ENCODE data around the gene LPIN1. TPM values are rescaled to one million over a fixed set of nuclear protein-coding genes. Genes with fewer than 3 reads are reported as not detected.

The LPIN1 gene
- total and polyA plus RNA-seq, 2 of the 13 experiments (the other 11 are each of a cell fraction or from before 2014, with no cell fraction given): 9.7 to 19.4 TPM

DNA sequence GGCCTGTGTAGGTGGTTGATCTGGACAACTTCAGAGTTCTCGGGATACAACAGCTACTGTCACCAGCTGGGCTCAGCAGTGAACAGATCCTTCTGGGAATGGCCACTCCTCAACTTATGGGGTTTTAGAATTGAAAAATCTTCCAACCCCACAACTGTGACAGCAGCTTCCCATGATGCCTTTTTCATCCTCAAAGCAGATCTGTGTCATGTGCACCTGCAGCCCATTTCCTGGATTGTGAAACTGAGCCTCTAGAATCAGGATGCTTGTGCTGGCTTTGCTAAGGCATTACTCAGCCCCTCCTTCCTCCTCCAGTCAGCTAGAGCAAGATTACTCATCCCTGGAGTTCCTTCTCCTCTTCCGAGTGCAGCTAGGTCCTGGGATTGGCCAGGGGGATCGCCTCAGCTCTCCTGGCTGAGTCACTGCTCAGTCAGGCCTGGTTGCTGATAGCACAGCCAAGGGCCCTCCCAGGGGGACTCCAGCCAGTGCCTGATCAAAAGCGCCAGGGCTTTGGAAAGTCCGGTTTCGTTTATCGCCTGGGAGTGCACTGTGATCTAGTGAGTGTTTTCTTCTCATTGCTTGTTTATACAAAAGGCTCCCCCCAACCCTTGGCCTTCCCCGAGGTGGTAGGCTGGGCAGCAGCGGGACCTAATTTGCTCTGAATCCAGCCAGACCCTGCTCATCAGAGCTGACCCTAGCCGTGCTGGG is 2.4 kb upstream of the LPIN1 start (continued):
- TF ChIP-seq HNF4G (IDR thresholded peaks at IDR 0.05; ENCODE audit: borderline replicate concordance, low read depth, low read length) (peak; percentile 55; the same call in 1 of the 2 replicates), HNF4G (CRISPR knock-in tag; IDR thresholded peaks at IDR 0.05; ENCODE audit: borderline replicate concordance, low read depth) (no peak), ZNF10 (CRISPR knock-in tag; IDR thresholded peaks at IDR 0.05; ENCODE audit: borderline replicate concordance, low read depth) (no peak), ZNF781 (CRISPR knock-in tag; IDR thresholded peaks at IDR 0.05; ENCODE audit: borderline replicate concordance, not compliant biosample characterization) (peak; percentile 23), MEIS2 (CRISPR knock-in tag; IDR thresholded peaks at IDR 0.05) (peak; percentile 83; the same call in 1 of the 2 replicates), ZNF205 (CRISPR knock-in tag; IDR thresholded peaks at IDR 0.05) (peak; percentile 87), RBM39 (IDR thresholded peaks at IDR 0.05; ENCODE audit: low read depth, low read length, poor library complexity, severe bottlenecking) (peak; percentile 70), ZNF317 (CRISPR knock-in tag; IDR thresholded peaks at IDR 0.05) (0 out of 2 replicates have a peak, but pooled peaks have one; percentile 53), ZSCAN9 (CRISPR knock-in tag; IDR thresholded peaks at IDR 0.05; ENCODE audit: borderline replicate concordance) (peak; percentile 80; the same call in 1 of the 2 replicates), ZNF337 (CRISPR knock-in tag; IDR thresholded peaks at IDR 0.05; ENCODE audit: borderline replicate concordance, low read depth) (0 out of 2 replicates have a peak, but pooled peaks have one; percentile 16), SRSF1 (optimal IDR thresholded peaks at IDR 0.05; ENCODE audit: low read depth, low read length) (no peak)
- TF ChIP-seq, protein P1, sequence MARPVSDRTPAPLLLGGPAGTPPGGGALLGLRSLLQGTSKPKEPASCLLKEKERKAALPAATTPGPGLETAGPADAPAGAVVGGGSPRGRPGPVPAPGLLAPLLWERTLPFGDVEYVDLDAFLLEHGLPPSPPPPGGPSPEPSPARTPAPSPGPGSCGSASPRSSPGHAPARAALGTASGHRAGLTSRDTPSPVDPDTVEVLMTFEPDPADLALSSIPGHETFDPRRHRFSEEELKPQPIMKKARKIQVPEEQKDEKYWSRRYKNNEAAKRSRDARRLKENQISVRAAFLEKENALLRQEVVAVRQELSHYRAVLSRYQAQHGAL (CRISPR knock-in tag; IDR thresholded peaks at IDR 0.05; ENCODE audit: not compliant biosample characterization): no peak
- TF ChIP-seq, protein P2, sequence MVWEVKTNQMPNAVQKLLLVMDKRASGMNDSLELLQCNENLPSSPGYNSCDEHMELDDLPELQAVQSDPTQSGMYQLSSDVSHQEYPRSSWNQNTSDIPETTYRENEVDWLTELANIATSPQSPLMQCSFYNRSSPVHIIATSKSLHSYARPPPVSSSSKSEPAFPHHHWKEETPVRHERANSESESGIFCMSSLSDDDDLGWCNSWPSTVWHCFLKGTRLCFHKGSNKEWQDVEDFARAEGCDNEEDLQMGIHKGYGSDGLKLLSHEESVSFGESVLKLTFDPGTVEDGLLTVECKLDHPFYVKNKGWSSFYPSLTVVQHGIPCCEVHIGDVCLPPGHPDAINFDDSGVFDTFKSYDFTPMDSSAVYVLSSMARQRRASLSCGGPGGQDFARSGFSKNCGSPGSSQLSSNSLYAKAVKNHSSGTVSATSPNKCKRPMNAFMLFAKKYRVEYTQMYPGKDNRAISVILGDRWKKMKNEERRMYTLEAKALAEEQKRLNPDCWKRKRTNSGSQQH (CRISPR knock-in tag; IDR thresholded peaks at IDR 0.05; ENCODE audit: low read depth): peak; percentile 84
- TF ChIP-seq, protein P3, sequence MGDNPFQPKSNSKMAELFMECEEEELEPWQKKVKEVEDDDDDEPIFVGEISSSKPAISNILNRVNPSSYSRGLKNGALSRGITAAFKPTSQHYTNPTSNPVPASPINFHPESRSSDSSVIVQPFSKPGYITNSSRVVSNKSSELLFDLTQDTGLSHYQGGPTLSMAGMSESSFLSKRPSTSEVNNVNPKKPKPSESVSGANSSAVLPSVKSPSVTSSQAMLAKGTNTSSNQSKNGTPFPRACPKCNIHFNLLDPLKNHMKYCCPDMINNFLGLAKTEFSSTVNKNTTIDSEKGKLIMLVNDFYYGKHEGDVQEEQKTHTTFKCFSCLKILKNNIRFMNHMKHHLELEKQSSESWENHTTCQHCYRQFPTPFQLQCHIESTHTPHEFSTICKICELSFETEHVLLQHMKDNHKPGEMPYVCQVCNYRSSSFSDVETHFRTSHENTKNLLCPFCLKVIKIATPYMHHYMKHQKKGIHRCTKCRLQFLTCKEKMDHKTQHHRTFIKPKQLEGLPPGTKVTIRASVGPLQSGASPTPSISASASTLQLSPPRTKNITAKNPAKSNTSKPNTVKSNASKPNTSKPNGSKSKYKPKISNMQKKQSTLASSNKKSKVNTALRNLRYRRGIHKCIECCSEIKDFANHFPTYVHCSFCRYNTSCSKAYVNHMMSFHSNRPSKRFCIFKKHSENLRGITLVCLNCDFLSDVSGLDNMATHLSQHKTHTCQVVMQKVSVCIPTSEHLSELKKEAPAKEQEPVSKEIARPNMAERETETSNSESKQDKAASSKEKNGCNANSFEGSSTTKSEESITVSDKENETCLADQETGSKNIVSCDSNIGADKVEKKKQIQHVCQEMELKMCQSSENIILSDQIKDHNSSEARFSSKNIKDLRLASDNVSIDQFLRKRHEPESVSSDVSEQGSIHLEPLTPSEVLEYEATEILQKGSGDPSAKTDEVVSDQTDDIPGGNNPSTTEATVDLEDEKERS (CRISPR knock-in tag; IDR thresholded peaks at IDR 0.05): peak; percentile 71; the same call in 1 of the 2 replicates
- TF ChIP-seq, protein P4, sequence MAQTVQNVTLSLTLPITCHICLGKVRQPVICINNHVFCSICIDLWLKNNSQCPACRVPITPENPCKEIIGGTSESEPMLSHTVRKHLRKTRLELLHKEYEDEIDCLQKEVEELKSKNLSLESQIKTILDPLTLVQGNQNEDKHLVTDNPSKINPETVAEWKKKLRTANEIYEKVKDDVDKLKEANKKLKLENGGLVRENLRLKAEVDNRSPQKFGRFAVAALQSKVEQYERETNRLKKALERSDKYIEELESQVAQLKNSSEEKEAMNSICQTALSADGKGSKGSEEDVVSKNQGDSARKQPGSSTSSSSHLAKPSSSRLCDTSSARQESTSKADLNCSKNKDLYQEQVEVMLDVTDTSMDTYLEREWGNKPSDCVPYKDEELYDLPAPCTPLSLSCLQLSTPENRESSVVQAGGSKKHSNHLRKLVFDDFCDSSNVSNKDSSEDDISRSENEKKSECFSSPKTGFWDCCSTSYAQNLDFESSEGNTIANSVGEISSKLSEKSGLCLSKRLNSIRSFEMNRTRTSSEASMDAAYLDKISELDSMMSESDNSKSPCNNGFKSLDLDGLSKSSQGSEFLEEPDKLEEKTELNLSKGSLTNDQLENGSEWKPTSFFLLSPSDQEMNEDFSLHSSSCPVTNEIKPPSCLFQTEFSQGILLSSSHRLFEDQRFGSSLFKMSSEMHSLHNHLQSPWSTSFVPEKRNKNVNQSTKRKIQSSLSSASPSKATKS (CRISPR knock-in tag; IDR thresholded peaks at IDR 0.05): no peak
- TF ChIP-seq, protein P5, sequence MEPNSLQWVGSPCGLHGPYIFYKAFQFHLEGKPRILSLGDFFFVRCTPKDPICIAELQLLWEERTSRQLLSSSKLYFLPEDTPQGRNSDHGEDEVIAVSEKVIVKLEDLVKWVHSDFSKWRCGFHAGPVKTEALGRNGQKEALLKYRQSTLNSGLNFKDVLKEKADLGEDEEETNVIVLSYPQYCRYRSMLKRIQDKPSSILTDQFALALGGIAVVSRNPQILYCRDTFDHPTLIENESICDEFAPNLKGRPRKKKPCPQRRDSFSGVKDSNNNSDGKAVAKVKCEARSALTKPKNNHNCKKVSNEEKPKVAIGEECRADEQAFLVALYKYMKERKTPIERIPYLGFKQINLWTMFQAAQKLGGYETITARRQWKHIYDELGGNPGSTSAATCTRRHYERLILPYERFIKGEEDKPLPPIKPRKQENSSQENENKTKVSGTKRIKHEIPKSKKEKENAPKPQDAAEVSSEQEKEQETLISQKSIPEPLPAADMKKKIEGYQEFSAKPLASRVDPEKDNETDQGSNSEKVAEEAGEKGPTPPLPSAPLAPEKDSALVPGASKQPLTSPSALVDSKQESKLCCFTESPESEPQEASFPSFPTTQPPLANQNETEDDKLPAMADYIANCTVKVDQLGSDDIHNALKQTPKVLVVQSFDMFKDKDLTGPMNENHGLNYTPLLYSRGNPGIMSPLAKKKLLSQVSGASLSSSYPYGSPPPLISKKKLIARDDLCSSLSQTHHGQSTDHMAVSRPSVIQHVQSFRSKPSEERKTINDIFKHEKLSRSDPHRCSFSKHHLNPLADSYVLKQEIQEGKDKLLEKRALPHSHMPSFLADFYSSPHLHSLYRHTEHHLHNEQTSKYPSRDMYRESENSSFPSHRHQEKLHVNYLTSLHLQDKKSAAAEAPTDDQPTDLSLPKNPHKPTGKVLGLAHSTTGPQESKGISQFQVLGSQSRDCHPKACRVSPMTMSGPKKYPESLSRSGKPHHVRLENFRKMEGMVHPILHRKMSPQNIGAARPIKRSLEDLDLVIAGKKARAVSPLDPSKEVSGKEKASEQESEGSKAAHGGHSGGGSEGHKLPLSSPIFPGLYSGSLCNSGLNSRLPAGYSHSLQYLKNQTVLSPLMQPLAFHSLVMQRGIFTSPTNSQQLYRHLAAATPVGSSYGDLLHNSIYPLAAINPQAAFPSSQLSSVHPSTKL (CRISPR knock-in tag; IDR thresholded peaks at IDR 0.05): peak; percentile 78
